Smooth muscle cell (in vitro differentiated cells): Measurements from ENCODE around the gene CKLF. TPM values are rescaled to one million over a fixed set of nuclear protein-coding genes. Genes with fewer than 3 reads are reported as not detected.
A peak's percentile ranks its signal among the peaks of the same experiment; 100 is the strongest.

ENCODE experiments used
- DNase-seq: peaks from one replicate; lab custom pipeline; 2025; ENCODE audit not compliant: unreplicated experiment; lab: John Stamatoyannopoulos, UW
- H2AFZ ChIP-seq: fragments of 200-600 bp; sonication (generic); 2 replicates; pipeline ENCODE4 v1.6.0; 2016; ENCODE audit warnings: antibody characterized with exemption, low read depth, mild to moderate bottlenecking
- H3F3A ChIP-seq: fragments of 200-600 bp; sonication (generic); 2 replicates; pipeline ENCODE4 v1.6.0; 2017; ENCODE audit warnings: antibody characterized with exemption, low read depth
- H3K27ac ChIP-seq: fragments of 200-600 bp; sonication (generic); 2 replicates; pipeline ENCODE4 v1.5.1; 2016; ENCODE audit warnings: low read depth, mild to moderate bottlenecking
- H3K27me3 ChIP-seq: fragments of 200-600 bp; sonication (generic); 2 replicates; pipeline ENCODE4 v1.6.1; 2016; ENCODE audit warnings: low read depth, mild to moderate bottlenecking
- H3K36me3 ChIP-seq: fragments of 200-600 bp; sonication (generic); 2 replicates; pipeline ENCODE4 v1.5.1; 2016; ENCODE audit warnings: low read depth
- H3K4me1 ChIP-seq: fragments of 200-600 bp; sonication (generic); 2 replicates; pipeline ENCODE4 v1.5.1; 2016; ENCODE audit warnings: low read depth
- H3K4me2 ChIP-seq: fragments of 200-600 bp; sonication (generic); 2 replicates; pipeline ENCODE4 v1.6.0; 2016; ENCODE audit warnings: mild to moderate bottlenecking
- H3K4me3 ChIP-seq: fragments of 200-600 bp; sonication (generic); 2 replicates; pipeline ENCODE4 v1.5.1; 2016; ENCODE audit warnings: mild to moderate bottlenecking
- H3K79me2 ChIP-seq: fragments of 200-600 bp; sonication (generic); 2 replicates; pipeline ENCODE4 v1.6.0; 2016; ENCODE audit warnings: low read depth, mild to moderate bottlenecking
- H3K9ac ChIP-seq: fragments of 200-600 bp; sonication (generic); 2 replicates; pipeline ENCODE4 v1.6.0; 2016; ENCODE audit warnings: low read depth
- H3K9me3 ChIP-seq: fragments of 200-600 bp; sonication (generic); replicated peaks from 2 replicates; pipeline ENCODE4 v1.5.1; 2016; ENCODE audit warnings: low read depth
- H4K20me1 ChIP-seq: fragments of 200-600 bp; sonication (generic); 2 replicates; pipeline ENCODE4 v1.6.0; 2016; ENCODE audit warnings: low read depth
- CTCF ChIP-seq: fragments of 200-600 bp; sonication (generic); IDR thresholded peaks from 2 replicates; pipeline ENCODE4 v1.5.1; 2017; ENCODE audit warnings: borderline replicate concordance, mild to moderate bottlenecking, antibody characterized with exemption; ENCODE audit not compliant: insufficient read depth, poor library complexity, severe bottlenecking
- WGBS: methylation state at CpG from one replicate; pipeline ENCODE4 v1.1.7; 2016; ENCODE audit warnings: low lambda C conversion rate; 5-methylcytosine and 5-hydroxymethylcytosine counted together
- polyA plus RNA-seq: library from polyadenylated mRNA; unstranded; fragments of >200 nt; fragmentation: Nextera tagmentation; extraction: Ambion mirVana; gene quantifications from 2 replicates; pipeline ENCODE4 v1.2.1, GENCODE V29; 2016
- total RNA-seq: library from RNA; depleted of rRNA; stranded (reverse); fragments of >200 nt; gene quantifications from 2 replicates; pipeline ENCODE4 v1.2.3, GENCODE V29; 2014

Gene CKLF
- total and polyA plus RNA-seq, 2 experiments from 2014 or later, result 61.5 to 78.1 TPM

- H3K4me3 ChIP-seq, result no peak overlapping the region
- peaks cover 11% of the 10 kb centered on the region for H3K4me1 ChIP-seq
- no peaks in the 10 kb centered on the region for H4K20me1 ChIP-seq
- H3K79me2 ChIP-seq, result no peaks in the 10 kb centered on the region
- no peak overlapping the region for H2AFZ ChIP-seq
- H3K27ac ChIP-seq, result no peak overlapping the region
- no peak for DNase-seq
- TF ChIP-seq CTCF, result no peak
- no peak overlapping the region for H3K4me2 ChIP-seq
- H3K27me3 ChIP-seq, result no peaks in the 10 kb centered on the region
- H3K36me3 ChIP-seq, result no peaks in the 10 kb centered on the region
- H3K9me3 ChIP-seq, result no peaks in the 10 kb centered on the region
- H3K9ac ChIP-seq, result no peak overlapping the region
- no peaks in the 10 kb centered on the region for H3F3A ChIP-seq
- 95% methylated on average over 9 of the region's 9 CpGs for WGBS
Measured at GRCh38 chr16:66523861-66524354, 28.5 kb upstream of the CKLF start.

- Histone ChIP-seq H4K20me1 (no peaks in the 10 kb centered on the region), H3K9me3 (no peaks in the 10 kb centered on the region), H3K27me3 (no peaks in the 10 kb centered on the region), H3K79me2 (no peaks in the 10 kb centered on the region), H2AFZ (no peak overlapping the region), H3K27ac (no peak overlapping the region), H3F3A (no peaks in the 10 kb centered on the region), H3K4me1 (peaks cover 11% of the 10 kb centered on the region), H3K36me3 (no peaks in the 10 kb centered on the region), H3K4me3 (no peak overlapping the region), H3K4me2 (no peak overlapping the region), H3K9ac (no peak overlapping the region)
- 82% methylated on average over 6 of the region's 6 CpGs for WGBS
- DNase-seq, result no peak
- TF ChIP-seq CTCF, result no peak
Measured at GRCh38 chr16:66524601-66525164, 27.7 kb upstream of the CKLF start.

DNA sequence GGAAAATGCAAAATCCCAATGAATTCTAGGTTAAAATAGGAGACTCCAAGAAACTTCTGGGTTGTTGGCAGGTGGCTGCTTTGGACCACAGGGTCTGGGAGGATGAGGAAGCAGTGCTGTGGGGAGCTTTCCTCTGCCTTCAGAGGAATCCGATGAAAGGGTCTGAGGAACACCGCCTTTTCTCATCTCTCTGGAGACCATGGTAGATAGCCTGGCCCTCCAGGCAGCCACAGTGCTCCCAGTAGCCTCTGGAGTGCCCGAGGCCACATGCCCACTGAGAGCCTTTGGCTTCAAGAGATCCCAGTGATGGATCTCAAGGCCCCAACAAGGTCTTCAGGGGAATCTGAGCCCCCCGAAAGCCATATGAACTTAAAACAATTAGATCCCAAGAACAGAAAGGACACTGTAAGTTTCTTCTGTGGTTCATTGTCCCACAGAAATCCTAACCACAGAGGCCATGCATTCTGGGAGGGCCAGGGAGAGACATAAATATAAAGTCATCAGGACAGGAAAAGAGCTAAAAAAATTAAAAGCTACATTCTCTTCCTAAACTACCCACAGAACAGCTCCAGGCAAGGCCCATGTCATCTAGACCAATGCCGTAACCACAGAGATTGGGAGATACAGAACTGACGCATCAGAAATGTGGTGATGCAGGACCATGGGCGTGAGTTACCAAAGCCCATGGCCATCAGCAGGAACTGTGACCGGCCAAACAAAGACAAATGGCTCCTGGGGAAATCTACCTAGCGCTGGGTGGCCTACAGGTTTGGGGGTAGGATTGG is 26.8 kb upstream of the CKLF start:
- H3K4me1 ChIP-seq, result peaks cover 11% of the 10 kb centered on the region
- H3K4me2 ChIP-seq, result peak overlapping the region; percentile 21
- H4K20me1 ChIP-seq, result no peaks in the 10 kb centered on the region
- H3K27ac ChIP-seq, result peak overlapping the region; percentile 77
- H3K9me3 ChIP-seq, result no peaks in the 10 kb centered on the region
- H2AFZ ChIP-seq, result no peak overlapping the region
- H3K79me2 ChIP-seq, result no peaks in the 10 kb centered on the region
- 75% methylated on average over 9 of the region's 9 CpGs for WGBS
- peak overlapping the region; percentile 39 for H3K9ac ChIP-seq
- H3F3A ChIP-seq, result no peaks in the 10 kb centered on the region
- no peak for DNase-seq
- H3K27me3 ChIP-seq, result no peaks in the 10 kb centered on the region
- no peak for TF ChIP-seq CTCF
- no peak overlapping the region for H3K4me3 ChIP-seq
- H3K36me3 ChIP-seq, result no peaks in the 10 kb centered on the region
